GOT3 (cell line): ENCODE results near the gene BRAT1.
"Not testable (repeated sequence)": the region's sequence is repeated elsewhere in the genome, so short reads cannot be mapped to it uniquely, and the experiment has no call there.

Source experiments
- DNase-seq: peaks from one replicate; lab custom pipeline; 2025; ENCODE audit warnings: mixed read lengths; lab: John Stamatoyannopoulos, UW

BRAT1 gene

GRCh38 chr7:2535872-2536627 is 19.3 kb downstream of the BRAT1 start:
- not testable (repeated sequence) for DNase-seq

GRCh38 chr7:2534214-2534613 is 21.1 kb downstream of the BRAT1 start:
- DNase-seq: not testable (repeated sequence)

- DNase-seq: not testable (repeated sequence)
Observed at GRCh38 chr7:2533566-2533965, 21.8 kb downstream of the BRAT1 start.

- DNase-seq: not testable (repeated sequence)
Observed at GRCh38 chr7:2532816-2533215, 22.5 kb downstream of the BRAT1 start.

GRCh38 chr7:2532199-2532772 is 23.0 kb downstream of the BRAT1 start:
- not testable (repeated sequence) for DNase-seq

GRCh38 chr7:2531796-2532110 is 23.6 kb downstream of the BRAT1 start:
- DNase-seq: not testable (repeated sequence)

- DNase-seq: not testable (repeated sequence)
Observed at GRCh38 chr7:2530994-2531795, 24.1 kb downstream of the BRAT1 start.

- no peak for DNase-seq
Observed at GRCh38 chr7:2530071-2530987, 25.0 kb downstream of the BRAT1 start.

- no peak for DNase-seq
Observed at GRCh38 chr7:2529161-2530070, 25.9 kb downstream of the BRAT1 start.

- no peak for DNase-seq
Observed at GRCh38 chr7:2528481-2529095, 26.7 kb downstream of the BRAT1 start.

GRCh38 chr7:2527505-2528467 is 27.5 kb downstream of the BRAT1 start:
- no peak for DNase-seq

GRCh38 chr7:2526659-2527504 is 28.4 kb downstream of the BRAT1 start:
- DNase-seq: no peak

- DNase-seq: no peak
Observed at GRCh38 chr7:2525658-2526630, 29.4 kb downstream of the BRAT1 start.

- no peak for DNase-seq
Observed at GRCh38 chr7:2524808-2525657, 30.3 kb downstream of the BRAT1 start.

GRCh38 chr7:2523941-2524807 is 31.1 kb downstream of the BRAT1 start:
- no peak for DNase-seq
